ENCODE measurements around the gene PLCE1. TPM values are rescaled to one million over a fixed set of nuclear protein-coding genes. Genes with fewer than 3 reads are reported as not detected.

The PLCE1 gene
- total and polyA plus RNA-seq, 2 experiments from 2014 or later: 4.7 to 10.8 TPM

DNA sequence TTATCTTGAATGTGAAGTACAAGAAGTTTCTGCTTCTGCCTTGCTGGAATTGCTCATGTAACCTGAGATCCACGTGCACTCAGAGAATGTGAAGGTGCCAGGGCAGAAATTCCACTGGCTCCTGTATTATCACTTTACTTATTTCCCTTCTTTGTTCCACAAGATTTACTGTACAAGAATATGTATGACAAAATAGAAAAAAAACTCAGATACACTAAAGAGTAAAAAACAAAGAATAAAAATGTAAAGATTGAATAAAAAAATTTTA lies 43.0 kb downstream of the PLCE1 start:
- TF ChIP-seq EZH2 (IDR thresholded peaks at IDR 0.05; ENCODE audit: borderline replicate concordance) (no peak), EZH2phosphoT487 (IDR thresholded peaks at IDR 0.05; ENCODE audit: low read depth, severe bottlenecking, unreplicated experiment) (no peak)
- TF ChIP-seq, protein P1, sequence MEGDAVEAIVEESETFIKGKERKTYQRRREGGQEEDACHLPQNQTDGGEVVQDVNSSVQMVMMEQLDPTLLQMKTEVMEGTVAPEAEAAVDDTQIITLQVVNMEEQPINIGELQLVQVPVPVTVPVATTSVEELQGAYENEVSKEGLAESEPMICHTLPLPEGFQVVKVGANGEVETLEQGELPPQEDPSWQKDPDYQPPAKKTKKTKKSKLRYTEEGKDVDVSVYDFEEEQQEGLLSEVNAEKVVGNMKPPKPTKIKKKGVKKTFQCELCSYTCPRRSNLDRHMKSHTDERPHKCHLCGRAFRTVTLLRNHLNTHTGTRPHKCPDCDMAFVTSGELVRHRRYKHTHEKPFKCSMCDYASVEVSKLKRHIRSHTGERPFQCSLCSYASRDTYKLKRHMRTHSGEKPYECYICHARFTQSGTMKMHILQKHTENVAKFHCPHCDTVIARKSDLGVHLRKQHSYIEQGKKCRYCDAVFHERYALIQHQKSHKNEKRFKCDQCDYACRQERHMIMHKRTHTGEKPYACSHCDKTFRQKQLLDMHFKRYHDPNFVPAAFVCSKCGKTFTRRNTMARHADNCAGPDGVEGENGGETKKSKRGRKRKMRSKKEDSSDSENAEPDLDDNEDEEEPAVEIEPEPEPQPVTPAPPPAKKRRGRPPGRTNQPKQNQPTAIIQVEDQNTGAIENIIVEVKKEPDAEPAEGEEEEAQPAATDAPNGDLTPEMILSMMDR (IDR thresholded peaks at IDR 0.05; ENCODE audit: poor library complexity): no peak

DNA sequence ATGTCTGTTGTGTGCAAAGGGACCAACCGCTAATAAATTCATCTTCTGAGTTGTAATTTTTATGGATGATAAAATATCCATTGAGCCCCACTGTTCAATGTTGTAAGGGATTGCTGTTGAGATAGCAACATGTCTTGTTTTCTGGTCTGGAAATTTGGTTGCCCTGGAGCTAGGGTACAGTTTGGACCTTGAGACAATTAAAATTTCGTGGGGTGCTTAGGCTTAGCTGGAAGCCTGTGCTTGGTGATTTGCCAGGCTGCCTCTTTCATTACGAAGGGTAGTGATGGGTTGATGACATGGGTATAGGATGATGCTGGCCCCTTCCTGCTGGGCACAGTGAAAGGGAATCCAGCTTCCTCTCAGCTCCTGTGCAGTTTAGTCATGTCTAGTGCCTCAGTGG lies 43.6 kb downstream of the PLCE1 start:
- 76% methylated on average over 3 of the region's 3 CpGs for WGBS (ENCODE audit: low lambda C conversion rate, missing lambda C conversion rate)
- no peak for DNase-seq (ENCODE audit: low spot score)
- TF ChIP-seq EZH2phosphoT487 (IDR thresholded peaks at IDR 0.05; ENCODE audit: low read depth, severe bottlenecking, unreplicated experiment): no peak
- no peak for TF ChIP-seq EZH2 (IDR thresholded peaks at IDR 0.05; ENCODE audit: borderline replicate concordance)
- TF ChIP-seq, protein P1 (IDR thresholded peaks at IDR 0.05; ENCODE audit: poor library complexity): no peak

More for the DNA sequence above, 43.0 kb downstream of the PLCE1 start:
- H3K4me1 ChIP-seq (ENCODE audit: insufficient read depth): peaks cover 8% of the 10 kb centered on the region
- no peak overlapping the region for H2AFZ ChIP-seq
- no peak for DNase-seq (ENCODE audit: low spot score)
- no peak overlapping the region for H3K4me3 ChIP-seq
- no peaks in the 10 kb centered on the region for H3K27me3 ChIP-seq
- no peaks in the 10 kb centered on the region for H3K9me2 ChIP-seq (replicated peaks; ENCODE audit: insufficient read depth)
- no peak overlapping the region for H3K27ac ChIP-seq
- no peaks in the 10 kb centered on the region for H4K20me1 ChIP-seq (ENCODE audit: insufficient read depth, poor library complexity, severe bottlenecking)
- 39% methylated on average over 1 of the region's 1 CpG for WGBS (ENCODE audit: low lambda C conversion rate, missing lambda C conversion rate)
- H3K36me3 ChIP-seq (replicated peaks; ENCODE audit: insufficient read depth, low read depth): no peaks in the 10 kb centered on the region
- peaks cover 4% of the 10 kb centered on the region for H3K79me2 ChIP-seq
- H3K9me3 ChIP-seq (ENCODE audit: low read depth): no peaks in the 10 kb centered on the region
- no peak overlapping the region for H3K4me2 ChIP-seq

DNA sequence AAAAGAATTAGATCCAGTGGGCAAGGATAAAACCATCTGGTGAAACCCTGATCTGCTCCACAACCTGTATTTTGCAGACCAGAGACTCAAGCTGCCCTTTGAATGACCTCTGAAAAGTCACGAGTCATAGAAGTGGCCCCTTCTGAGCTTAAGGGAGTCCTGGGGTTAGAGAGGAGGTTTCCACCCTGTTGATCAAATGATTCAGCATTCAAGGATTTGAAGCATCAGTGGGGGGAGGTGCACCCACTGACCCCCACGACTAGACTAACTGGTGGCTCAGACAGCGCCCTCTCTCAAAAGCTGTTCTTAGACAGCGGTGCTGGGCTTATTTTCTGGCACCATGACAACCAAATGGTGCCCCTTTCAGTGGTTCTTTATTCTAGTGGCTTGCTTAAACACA lies 44.3 kb downstream of the PLCE1 start:
- H3K4me2 ChIP-seq: no peak overlapping the region
- no peak for DNase-seq (ENCODE audit: low spot score)
- 43% methylated on average over 4 of the region's 4 CpGs for WGBS (ENCODE audit: low lambda C conversion rate, missing lambda C conversion rate)

More for the DNA sequence above, 43.6 kb downstream of the PLCE1 start:
- Histone ChIP-seq H3K4me3 (no peak overlapping the region), H3K27me3 (no peaks in the 10 kb centered on the region), H3K36me3 (replicated peaks; ENCODE audit: insufficient read depth, low read depth) (no peaks in the 10 kb centered on the region), H3K4me2 (no peak overlapping the region), H2AFZ (no peak overlapping the region), H3K27ac (no peak overlapping the region), H4K20me1 (ENCODE audit: insufficient read depth, poor library complexity, severe bottlenecking) (no peaks in the 10 kb centered on the region), H3K79me2 (peaks cover 4% of the 10 kb centered on the region), H3K9me3 (ENCODE audit: low read depth) (no peaks in the 10 kb centered on the region), H3K9me2 (replicated peaks; ENCODE audit: insufficient read depth) (no peaks in the 10 kb centered on the region), H3K4me1 (ENCODE audit: insufficient read depth) (peaks cover 12% of the 10 kb centered on the region)

More for the DNA sequence above, 44.3 kb downstream of the PLCE1 start:
- H3K27me3 ChIP-seq: no peaks in the 10 kb centered on the region
- no peaks in the 10 kb centered on the region for H3K36me3 ChIP-seq (replicated peaks; ENCODE audit: insufficient read depth, low read depth)
- peaks cover 4% of the 10 kb centered on the region for H3K79me2 ChIP-seq
- H3K9me2 ChIP-seq (replicated peaks; ENCODE audit: insufficient read depth): no peaks in the 10 kb centered on the region
- H3K4me1 ChIP-seq (ENCODE audit: insufficient read depth): peaks cover 17% of the 10 kb centered on the region
- H3K9me3 ChIP-seq (ENCODE audit: low read depth): no peaks in the 10 kb centered on the region
- TF ChIP-seq, protein P1 (IDR thresholded peaks at IDR 0.05; ENCODE audit: poor library complexity): no peak
- TF ChIP-seq EZH2phosphoT487 (IDR thresholded peaks at IDR 0.05; ENCODE audit: low read depth, severe bottlenecking, unreplicated experiment) (no peak), EZH2 (IDR thresholded peaks at IDR 0.05; ENCODE audit: borderline replicate concordance) (no peak)
- no peak overlapping the region for H3K4me3 ChIP-seq
- H3K27ac ChIP-seq: no peak overlapping the region
- H4K20me1 ChIP-seq (ENCODE audit: insufficient read depth, poor library complexity, severe bottlenecking): no peaks in the 10 kb centered on the region
- no peak overlapping the region for H2AFZ ChIP-seq

Data from hepatocyte (in vitro differentiated cells).